Measurements from ENCODE around the gene GLE1. TPM values are rescaled to one million over a fixed set of nuclear protein-coding genes. Genes with fewer than 3 reads are reported as not detected.
"Not testable (repeated sequence)": the region's sequence is repeated elsewhere in the genome, so short reads cannot be mapped to it uniquely, and the experiment has no call there.

Gene GLE1
- total RNA-seq, 2 donors from 2014 or later = 45.8 to 59.0 TPM

DNA sequence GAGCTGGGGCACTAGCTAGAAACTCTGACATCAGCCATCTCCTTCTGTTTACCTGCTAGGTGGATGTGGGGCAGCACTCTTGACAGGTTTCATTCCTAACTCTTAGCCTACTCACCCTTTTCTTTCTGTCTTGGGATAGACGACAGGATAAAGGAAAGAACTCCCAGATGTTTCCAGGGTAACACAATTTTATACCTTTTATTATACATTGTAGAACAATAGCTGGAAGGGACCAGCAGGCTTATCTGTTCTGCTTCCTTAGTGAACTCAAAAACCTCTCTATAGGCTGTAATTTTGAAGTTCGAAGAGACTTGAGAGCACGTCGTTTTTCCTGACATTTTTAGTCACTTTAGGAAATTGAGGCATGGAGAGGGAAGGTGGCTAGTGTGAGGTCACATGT is 61.1 kb downstream of the GLE1 start:
- H3K36me3 Mint-ChIP-seq (ENCODE audit: insufficient read depth in 2 of 2) = peaks cover 5 to 22% of the 10 kb centered on the region in 2 donors

GRCh38 chr9:128568470-128569078 is 64.1 kb downstream of the GLE1 start:
- peak in 1 of 2 donors; percentile 47 for ATAC-seq (replicated peaks in 1 of 2)
- Mint-ChIP-seq H3K4me3 (no peak overlapping the region), H3K27me3 (ENCODE audit: low read depth) (no peaks in the 10 kb centered on the region), H3K9me3 (no peaks in the 10 kb centered on the region), H3K36me3 (ENCODE audit: insufficient read depth in 2 of 2) (peaks cover 5 to 21% of the 10 kb centered on the region in 2 donors), H3K4me1 (ENCODE audit: low read depth) (peaks cover 26% of the 10 kb centered on the region), H3K27ac (peak overlapping the region; percentile 73)
- DNase-seq = no peak

More for the DNA sequence above, 61.1 kb downstream of the GLE1 start:
- DNase-seq (no peak), ATAC-seq (replicated peaks in 1 of 2) (no peak)
- peaks cover 29% of the 10 kb centered on the region for H3K4me1 Mint-ChIP-seq (ENCODE audit: low read depth)
- H3K4me3 Mint-ChIP-seq = no peak overlapping the region
- no peaks in the 10 kb centered on the region for H3K9me3 Mint-ChIP-seq
- peak overlapping the region; percentile 76 for H3K27ac Mint-ChIP-seq
- no peaks in the 10 kb centered on the region for H3K27me3 Mint-ChIP-seq (ENCODE audit: low read depth)

GRCh38 chr9:128575469-128575868 is 71.0 kb downstream of the GLE1 start:
- Mint-ChIP-seq H3K27ac (no peak overlapping the region), H3K9me3 (no peaks in the 10 kb centered on the region), H3K36me3 (ENCODE audit: insufficient read depth in 2 of 2) (peaks cover 6 to 44% of the 10 kb centered on the region in 2 donors), H3K4me3 (no peak overlapping the region), H3K4me1 (ENCODE audit: low read depth) (peaks cover 10% of the 10 kb centered on the region), H3K27me3 (ENCODE audit: low read depth) (no peaks in the 10 kb centered on the region)
- no peak for ATAC-seq (replicated peaks in 1 of 2)
- no peak for DNase-seq

DNA sequence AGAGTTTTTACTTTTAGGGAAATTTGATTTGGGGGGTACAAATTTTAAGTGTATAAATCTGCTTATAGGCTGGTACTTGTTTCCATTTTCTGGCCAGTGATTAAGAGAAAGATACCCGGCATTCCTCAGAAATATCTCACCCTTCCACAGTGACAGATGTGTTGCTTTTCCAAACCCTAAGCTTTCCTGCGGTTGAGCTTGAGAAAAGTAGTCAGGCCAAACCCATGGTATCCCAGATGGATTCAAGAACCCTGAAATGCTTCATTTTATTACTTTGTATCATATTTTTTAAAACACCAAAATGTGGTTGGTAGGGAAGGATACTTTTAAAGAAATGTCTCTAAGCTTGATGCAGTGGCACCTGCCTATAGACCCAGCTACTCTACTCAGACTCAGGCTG is 71.4 kb downstream of the GLE1 start:
- peaks cover 7 to 48% of the 10 kb centered on the region in 2 donors for H3K36me3 Mint-ChIP-seq (ENCODE audit: insufficient read depth in 2 of 2)
- H3K27me3 Mint-ChIP-seq (ENCODE audit: low read depth) = no peaks in the 10 kb centered on the region
- peaks cover 10% of the 10 kb centered on the region for H3K4me1 Mint-ChIP-seq (ENCODE audit: low read depth)
- no peak overlapping the region for H3K4me3 Mint-ChIP-seq
- no peak for DNase-seq
- no peak for ATAC-seq (replicated peaks in 1 of 2)
- no peak overlapping the region for H3K27ac Mint-ChIP-seq
- H3K9me3 Mint-ChIP-seq = no peaks in the 10 kb centered on the region

DNA sequence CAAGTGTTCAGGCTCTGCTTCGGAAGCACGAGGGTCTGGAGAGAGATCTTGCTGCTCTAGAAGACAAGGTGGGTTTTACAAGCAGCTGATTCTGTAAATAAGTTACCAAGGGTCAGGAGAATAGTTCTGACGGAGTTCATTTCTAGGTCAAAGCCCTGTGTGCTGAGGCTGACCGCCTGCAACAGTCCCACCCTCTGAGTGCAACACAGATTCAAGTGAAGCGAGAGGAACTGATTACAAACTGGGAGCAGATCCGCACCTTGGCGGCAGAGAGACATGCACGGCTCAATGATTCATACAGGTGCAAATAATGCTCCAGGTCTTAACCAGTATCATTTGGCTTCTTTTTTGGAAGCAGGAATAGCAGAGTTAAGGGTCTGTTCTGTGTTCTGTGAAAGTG is 72.7 kb downstream of the GLE1 start:
- Mint-ChIP-seq H3K4me3 (no peak overlapping the region), H3K27me3 (ENCODE audit: low read depth) (no peaks in the 10 kb centered on the region), H3K4me1 (ENCODE audit: low read depth) (peaks cover 7% of the 10 kb centered on the region), H3K9me3 (no peaks in the 10 kb centered on the region), H3K27ac (no peak overlapping the region), H3K36me3 (ENCODE audit: insufficient read depth in 2 of 2) (peaks cover 7 to 50% of the 10 kb centered on the region in 2 donors)
- DNase-seq (no peak), ATAC-seq (replicated peaks in 1 of 2) (no peak)

DNA sequence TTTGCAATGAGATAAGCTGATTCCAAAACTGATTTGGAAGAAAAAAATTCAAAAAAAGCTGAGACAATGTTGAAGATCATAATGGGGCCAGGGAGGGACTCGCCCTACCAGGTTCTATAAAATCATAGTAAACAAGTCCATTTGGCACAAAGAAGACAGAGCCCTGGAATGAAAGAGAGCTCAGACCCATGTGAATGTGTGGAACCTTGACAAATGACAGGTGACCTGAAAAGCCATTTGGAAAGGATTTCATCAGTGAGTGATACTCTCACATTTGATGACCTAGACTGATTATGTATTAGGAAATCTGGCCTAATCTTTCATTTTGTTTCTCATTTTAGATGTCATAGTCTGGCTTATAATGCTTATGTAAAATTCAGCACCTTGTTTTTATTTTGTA is 74.7 kb downstream of the GLE1 start:
- H3K36me3 Mint-ChIP-seq (ENCODE audit: insufficient read depth in 2 of 2) = peaks cover 7 to 58% of the 10 kb centered on the region in 2 donors
- H3K4me1 Mint-ChIP-seq (ENCODE audit: low read depth) = no peaks in the 10 kb centered on the region
- no peak overlapping the region for H3K4me3 Mint-ChIP-seq
- H3K27me3 Mint-ChIP-seq (ENCODE audit: low read depth) = no peaks in the 10 kb centered on the region
- H3K9me3 Mint-ChIP-seq = no peaks in the 10 kb centered on the region
- ATAC-seq (replicated peaks in 1 of 2) (no peak), DNase-seq (no peak)
- H3K27ac Mint-ChIP-seq = peak overlapping the region; percentile 64

- no peaks in the 10 kb centered on the region for H3K27me3 Mint-ChIP-seq (ENCODE audit: low read depth)
- peak overlapping the region; percentile 14 for H3K27ac Mint-ChIP-seq
- H3K9me3 Mint-ChIP-seq = no peaks in the 10 kb centered on the region
- H3K36me3 Mint-ChIP-seq (ENCODE audit: insufficient read depth in 2 of 2) = peaks cover 11 to 58% of the 10 kb centered on the region in 2 donors
- no peaks in the 10 kb centered on the region for H3K4me1 Mint-ChIP-seq (ENCODE audit: low read depth)
- ATAC-seq (replicated peaks in 1 of 2) = no peak
- H3K4me3 Mint-ChIP-seq = no peak overlapping the region
- DNase-seq = no peak
Observed at GRCh38 chr9:128580731-128581130, 76.2 kb downstream of the GLE1 start.

GRCh38 chr9:128585155-128585554 is 80.6 kb downstream of the GLE1 start:
- not testable (repeated sequence) for H3K27ac Mint-ChIP-seq; DNase-seq; H3K4me3 Mint-ChIP-seq; H3K27me3 Mint-ChIP-seq (ENCODE audit: low read depth); ATAC-seq (replicated peaks in 1 of 2); H3K9me3 Mint-ChIP-seq
- Mint-ChIP-seq H3K36me3 (ENCODE audit: insufficient read depth in 2 of 2) (peaks cover 18 to 51% of the 10 kb centered on the region in 2 donors), H3K4me1 (ENCODE audit: low read depth) (peaks cover 18% of the 10 kb centered on the region)

DNA sequence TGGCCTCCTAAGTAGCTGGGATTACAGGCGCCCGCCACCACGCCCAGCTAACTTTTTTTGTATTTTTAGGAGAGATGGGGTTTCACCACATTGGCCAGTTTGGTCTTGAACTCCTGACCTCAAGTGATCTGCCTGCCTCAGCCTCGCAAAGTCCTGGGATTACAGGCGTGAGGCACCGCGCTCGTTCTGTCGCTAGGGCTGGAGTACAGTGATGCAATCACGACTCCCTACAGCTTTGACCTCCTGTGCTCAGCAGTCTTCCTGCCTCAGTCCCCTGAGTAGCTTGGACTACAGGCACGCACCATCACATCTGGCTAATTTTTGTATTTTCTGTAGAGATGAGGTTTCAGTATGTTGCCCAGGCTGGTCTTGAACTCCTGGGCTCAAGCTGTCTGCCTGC is 82.4 kb downstream of the GLE1 start:
- H3K4me3 Mint-ChIP-seq = peak overlapping the region; percentile 20 to 52

DNA sequence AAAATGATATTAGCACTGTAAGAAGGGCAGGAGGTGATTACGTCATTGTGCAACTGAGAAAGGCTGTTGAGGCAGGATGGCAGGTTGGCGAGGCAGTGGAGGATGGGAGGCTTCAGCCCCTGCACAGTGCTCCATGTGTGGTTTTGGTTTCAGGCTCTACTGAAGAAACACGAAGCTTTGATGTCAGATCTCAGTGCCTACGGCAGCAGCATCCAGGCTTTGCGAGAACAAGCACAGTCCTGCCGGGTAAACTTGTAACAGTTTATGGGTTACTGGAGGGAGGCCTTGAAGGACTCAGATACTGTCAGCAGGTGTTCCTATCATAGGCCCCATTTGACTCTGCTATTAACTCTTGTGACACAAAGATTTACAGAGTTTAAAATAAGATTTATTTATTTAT is 82.9 kb downstream of the GLE1 start:
- Mint-ChIP-seq H3K9me3 (no peaks in the 10 kb centered on the region), H3K27ac (peak overlapping the region; percentile 66), H3K4me1 (ENCODE audit: low read depth) (peaks cover 18% of the 10 kb centered on the region), H3K36me3 (ENCODE audit: insufficient read depth in 2 of 2) (peaks cover 18 to 56% of the 10 kb centered on the region in 2 donors), H3K27me3 (ENCODE audit: low read depth) (no peaks in the 10 kb centered on the region), H3K4me3 (peak overlapping the region; percentile 20 to 52)
- ATAC-seq (replicated peaks in 1 of 2) (peak; percentile 96 to 97), DNase-seq (peak; percentile 56 to 59)

More for the DNA sequence above, 82.4 kb downstream of the GLE1 start:
- Mint-ChIP-seq H3K4me1 (ENCODE audit: low read depth) (peaks cover 18% of the 10 kb centered on the region), H3K27ac (peak overlapping the region; percentile 66), H3K36me3 (ENCODE audit: insufficient read depth in 2 of 2) (peaks cover 18 to 54% of the 10 kb centered on the region in 2 donors)
- not testable (repeated sequence) for DNase-seq; H3K9me3 Mint-ChIP-seq; H3K27me3 Mint-ChIP-seq (ENCODE audit: low read depth)
- ATAC-seq (replicated peaks in 1 of 2) = peak in 1 of 2 donors; percentile 37

- DNase-seq = no peak
- Mint-ChIP-seq H3K36me3 (ENCODE audit: insufficient read depth in 2 of 2) (peaks cover 18 to 52% of the 10 kb centered on the region in 2 donors), H3K4me1 (ENCODE audit: low read depth) (peaks cover 18% of the 10 kb centered on the region), H3K9me3 (no peaks in the 10 kb centered on the region), H3K27me3 (ENCODE audit: low read depth) (no peaks in the 10 kb centered on the region), H3K27ac (peak overlapping the region; percentile 57), H3K4me3 (peak overlapping the region in 1 of 2 donors; percentile 44)
- peak in 1 of 2 donors; percentile 53 for ATAC-seq (replicated peaks in 1 of 2)
Observed at GRCh38 chr9:128588581-128589233, 84.2 kb downstream of the GLE1 start.
